Spleen (tissue), 11 donors: Measurements from ENCODE around the gene SEMA4C. TPM values are rescaled to one million over a fixed set of nuclear protein-coding genes. Genes with fewer than 3 reads are reported as not detected.

ENCODE experiments used
- DNase-seq: peaks from one replicate; pipeline ENCODE4 v3.0.0-alpha.2; 2020
- H3K27ac ChIP-seq, 8 donors: fragments of 200-600 bp; sonication (generic) in 7 of 8; 1 replicate in 4 of 8; 2 replicates in 4 of 8; pipeline versions ENCODE4 v1.5.0 to v1.8.0; 2016 to 2021; ENCODE audit warnings: inconsistent platforms in 4 of 8, mild to moderate bottlenecking in 4 of 8, moderate library complexity in 1 of 8
- H3K27me3 ChIP-seq, 7 donors: fragments of 200-600 bp; sonication (generic) in 6 of 7; replicated peaks in 1 of 7; 1 replicate in 4 of 7; 2 replicates in 3 of 7; pipeline versions ENCODE4 v1.5.0 to v1.8.0; 2016 to 2021; ENCODE audit warnings: inconsistent platforms in 3 of 7, mild to moderate bottlenecking in 1 of 7
- H3K36me3 ChIP-seq, 6 donors: fragments of 200-600 bp; sonication (generic) in 5 of 6; 1 replicate in 4 of 6; 2 replicates in 2 of 6; pipeline versions ENCODE4 v1.5.0 to v1.8.0; 2016 to 2021; ENCODE audit warnings: inconsistent platforms in 2 of 6
- H3K4me1 ChIP-seq, 6 donors: fragments of 200-600 bp; sonication (generic) in 5 of 6; 1 replicate in 3 of 6; 2 replicates in 3 of 6; pipeline versions ENCODE4 v1.5.0 to v1.8.0; 2016 to 2021; ENCODE audit warnings: inconsistent platforms in 3 of 6
- H3K4me3 ChIP-seq, 8 donors: fragments of 200-600 bp; sonication (generic) in 7 of 8; 1 replicate in 4 of 8; 2 replicates in 4 of 8; pipeline versions ENCODE4 v1.5.0 to v1.8.0; 2016 to 2021; ENCODE audit warnings: inconsistent platforms in 4 of 8, mild to moderate bottlenecking in 4 of 8, moderate library complexity in 2 of 8
- H3K9me3 ChIP-seq, 8 donors: fragments of 200-600 bp; sonication (generic) in 7 of 8; 1 replicate in 4 of 8; 2 replicates in 4 of 8; pipeline versions ENCODE4 v1.5.0 to v1.8.0; 2016 to 2021; ENCODE audit warnings: inconsistent platforms in 4 of 8
- POLR2A ChIP-seq, 3 donors: fragments of 450-650 bp; IDR thresholded peaks; one replicate each; pipeline ENCODE4 v1.5.1; 2017; ENCODE audit warnings: antibody characterized with exemption in 3 of 3, mild to moderate bottlenecking in 1 of 3
- POLR2AphosphoS5 ChIP-seq, 3 donors: sonication (generic); formaldehyde crosslinking; IDR thresholded peaks; one replicate each; pipeline ENCODE4 v1.5.1; 2017; ENCODE audit warnings: antibody characterized with exemption in 3 of 3
- WGBS, 5 donors: extraction: QIAGEN DNeasy Blood & Tissue Kit in 3 of 5; methylation state at CpG; one replicate each; pipeline versions ENCODE4 v1.1.5 to v1.1.7; 2013 to 2018; 5-methylcytosine and 5-hydroxymethylcytosine counted together
- intact Hi-C: fragments of 100-400 bp; cut with DNase I; formaldehyde crosslinking; loops from one replicate; pipeline ENCODE4 v1.15.0; 2023; ENCODE audit warnings: low total_unique reads
- polyA plus RNA-seq, 3 donors: library from polyadenylated mRNA; stranded (reverse); fragments of 200-250 nt; gene quantifications; one replicate each; pipeline ENCODE4 v1.2.1, GENCODE V29; 2013
- total RNA-seq, 7 donors: library from RNA; depleted of rRNA in 3 of 7; stranded (reverse); fragments of >200 nt in 3 of 7; fragmentation: NEBNext Ultra II Directional in 4 of 7; extraction: Animal tissue kit (Norgen Biotek cat#: 25700) in 4 of 7; gene quantifications; one replicate each; pipeline versions ENCODE4 v1.1.0 to v1.2.1, GENCODE V29; 2016 to 2021
- TF ChIP-seq, protein P1 (sequence below), 11 experiments: fragments of 200-600 bp in 7 of 11; fragments of 450-650 bp in 4 of 11; sonication (generic) in 4 of 11; IDR thresholded peaks in 8 of 11; conservative IDR thresholded peaks in 3 of 11; 1 replicate in 7 of 11; 2 replicates in 4 of 11; pipeline versions ENCODE4 v1.4.0 to v1.8.0; 2016 to 2021; ENCODE audit warnings: antibody characterized with exemption in 11 of 11, inconsistent platforms in 4 of 11, mild to moderate bottlenecking in 1 of 11
- donor health status: healthy with polysubstance abuse.
- donor health status: DM: no; HTN: no; CAD: no; lungs with moderate emphysema.
- donor health status: DM: no; HTN: no; CAD: no.
- donor health status: Bipolar disorder and iron deficiency.
- donor health status: healthy.
- donor health status: DM: no; HTN: no; CAD: no.
- donor health status: DM: yes; HTN: yes; CAD: no.

Gene SEMA4C
- total and polyA plus RNA-seq, 10 donors: 6.1 to 205 (median 68.1) TPM

DNA sequence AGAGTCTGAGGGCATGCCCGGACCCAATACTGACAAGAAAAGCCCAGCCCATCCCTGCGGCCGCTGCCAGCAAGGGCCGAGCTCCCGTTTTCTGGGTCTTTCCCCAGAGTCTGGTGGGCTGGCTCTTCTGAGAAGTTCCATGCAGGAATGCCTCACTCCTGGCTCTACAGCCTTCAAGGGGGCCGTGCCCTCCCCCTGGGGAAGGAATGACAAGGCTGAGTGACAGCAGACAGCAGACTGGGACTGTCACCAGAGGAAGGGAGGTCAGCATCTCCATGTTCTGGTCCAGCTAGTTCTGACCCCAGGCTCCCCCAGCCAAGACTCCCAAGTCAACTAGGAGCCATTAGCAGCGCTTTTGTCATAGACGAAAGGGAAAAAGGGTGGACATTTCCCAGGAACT lies 13.0 kb upstream of the SEMA4C start:
- no peaks in the 10 kb centered on the region for H3K36me3 ChIP-seq
- H3K4me1 ChIP-seq: peaks cover 33 to 93% (median 61%) of the 10 kb centered on the region in 6 donors
- peaks cover 0 to 16% (median 0%) of the 10 kb centered on the region in 7 donors for H3K27me3 ChIP-seq
- DNase-seq: peak; percentile 76
- WGBS, 5 donors: 55 to 85% (median 80%) methylated on average over 8 of the region's 8 CpGs
- intact Hi-C loops: no loop called here
- TF ChIP-seq, protein P1, sequence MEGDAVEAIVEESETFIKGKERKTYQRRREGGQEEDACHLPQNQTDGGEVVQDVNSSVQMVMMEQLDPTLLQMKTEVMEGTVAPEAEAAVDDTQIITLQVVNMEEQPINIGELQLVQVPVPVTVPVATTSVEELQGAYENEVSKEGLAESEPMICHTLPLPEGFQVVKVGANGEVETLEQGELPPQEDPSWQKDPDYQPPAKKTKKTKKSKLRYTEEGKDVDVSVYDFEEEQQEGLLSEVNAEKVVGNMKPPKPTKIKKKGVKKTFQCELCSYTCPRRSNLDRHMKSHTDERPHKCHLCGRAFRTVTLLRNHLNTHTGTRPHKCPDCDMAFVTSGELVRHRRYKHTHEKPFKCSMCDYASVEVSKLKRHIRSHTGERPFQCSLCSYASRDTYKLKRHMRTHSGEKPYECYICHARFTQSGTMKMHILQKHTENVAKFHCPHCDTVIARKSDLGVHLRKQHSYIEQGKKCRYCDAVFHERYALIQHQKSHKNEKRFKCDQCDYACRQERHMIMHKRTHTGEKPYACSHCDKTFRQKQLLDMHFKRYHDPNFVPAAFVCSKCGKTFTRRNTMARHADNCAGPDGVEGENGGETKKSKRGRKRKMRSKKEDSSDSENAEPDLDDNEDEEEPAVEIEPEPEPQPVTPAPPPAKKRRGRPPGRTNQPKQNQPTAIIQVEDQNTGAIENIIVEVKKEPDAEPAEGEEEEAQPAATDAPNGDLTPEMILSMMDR (IDR thresholded peaks at IDR 0.05 in 8 of 11, conservative IDR thresholded peaks at IDR 0.05 in 3 of 11): no peak
- peak; percentile 33 to 55 (median 53) for TF ChIP-seq POLR2AphosphoS5 (IDR thresholded peaks at IDR 0.05)
- no peaks in the 10 kb centered on the region for H3K9me3 ChIP-seq
- H3K4me3 ChIP-seq: no peak overlapping the region
- H3K27ac ChIP-seq: peak overlapping the region; percentile 19 to 79 (median 69)

DNA sequence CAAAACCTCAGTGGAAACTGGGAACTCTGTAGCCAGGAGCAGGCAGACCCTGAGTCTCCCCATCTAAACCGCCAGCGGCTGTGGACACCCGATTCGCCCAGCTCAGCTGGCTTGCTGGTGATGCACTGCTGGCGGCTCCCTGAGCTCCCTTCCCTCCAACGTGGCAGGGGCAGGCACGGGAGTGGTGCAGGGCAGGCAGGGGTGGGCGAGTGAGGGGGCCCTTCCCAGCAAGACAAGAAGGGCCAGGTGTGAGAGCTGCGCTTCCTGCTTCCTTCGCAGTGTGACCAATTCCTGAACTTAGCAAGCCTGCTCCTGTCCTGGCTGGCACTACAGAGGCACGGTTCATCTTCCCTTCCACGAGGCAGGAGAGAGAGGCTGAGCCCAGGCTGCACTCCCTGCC lies 12.3 kb upstream of the SEMA4C start:
- H3K36me3 ChIP-seq: no peaks in the 10 kb centered on the region
- WGBS, 5 donors: 64 to 77% (median 72%) methylated on average over 9 to 12 of the region's 12 CpGs
- no peak overlapping the region for H3K4me3 ChIP-seq
- TF ChIP-seq POLR2AphosphoS5 (IDR thresholded peaks at IDR 0.05) (no peak), POLR2A (IDR thresholded peaks at IDR 0.05) (no peak)
- TF ChIP-seq, protein P1 (IDR thresholded peaks at IDR 0.05 in 8 of 11, conservative IDR thresholded peaks at IDR 0.05 in 3 of 11): no peak
- H3K9me3 ChIP-seq: no peaks in the 10 kb centered on the region
- intact Hi-C loops: no loop called here
- no peak for DNase-seq
- peak overlapping the region; percentile 19 to 79 (median 69) for H3K27ac ChIP-seq
- H3K27me3 ChIP-seq: peaks cover 0 to 16% (median 0%) of the 10 kb centered on the region in 7 donors
- H3K4me1 ChIP-seq: peaks cover 34 to 93% (median 61%) of the 10 kb centered on the region in 6 donors

DNA sequence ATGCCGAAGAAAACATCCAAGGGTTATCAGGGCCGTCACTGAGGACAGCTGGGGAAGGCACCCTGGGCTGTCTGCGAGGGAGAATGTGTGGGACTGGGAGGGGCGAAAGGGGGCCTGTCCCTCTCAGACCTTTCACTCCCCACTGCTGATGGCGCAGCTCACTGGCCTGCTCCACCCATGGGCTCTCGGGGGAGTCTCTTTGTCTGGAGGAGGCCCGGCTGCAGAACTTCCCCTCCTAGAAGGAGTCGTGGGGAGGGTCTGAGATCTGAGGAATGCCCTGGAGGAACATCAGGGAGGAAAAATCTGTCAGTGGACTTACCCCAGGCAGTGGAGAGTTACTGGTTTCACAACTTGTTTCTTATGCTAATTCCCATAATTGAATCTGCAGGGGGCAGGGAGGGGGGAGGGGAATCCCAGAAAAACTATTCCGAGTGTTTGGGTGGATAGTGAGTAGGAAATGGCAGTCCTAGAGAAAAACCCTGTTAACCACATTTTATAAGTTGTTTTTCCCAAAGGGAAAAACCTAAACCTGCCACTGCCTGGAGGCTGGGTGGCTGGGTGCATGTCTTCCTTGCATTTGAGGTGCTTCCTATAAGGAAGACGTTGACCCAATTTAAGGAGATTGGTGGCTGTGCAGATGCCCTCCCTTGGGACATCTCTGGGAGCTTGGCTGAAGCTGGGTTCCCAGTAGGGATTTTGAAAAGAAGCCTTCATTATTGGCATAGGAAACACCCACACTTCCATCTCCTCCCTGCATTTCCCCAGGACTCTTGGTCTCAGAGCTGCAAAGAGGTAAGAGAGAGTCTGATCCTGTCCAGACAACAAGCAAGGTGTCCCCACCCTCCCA lies 11.7 kb upstream of the SEMA4C start:
- no peak for DNase-seq
- H3K36me3 ChIP-seq: no peaks in the 10 kb centered on the region
- 59 to 75% (median 71%) methylated on average over 10 of the region's 10 CpGs for WGBS, 5 donors
- H3K27me3 ChIP-seq: peaks cover 0 to 16% (median 0%) of the 10 kb centered on the region in 7 donors
- intact Hi-C loops: no loop called here
- peak overlapping the region in 7 of 8 donors; percentile 51 to 79 (median 71) for H3K27ac ChIP-seq
- TF ChIP-seq POLR2AphosphoS5 (IDR thresholded peaks at IDR 0.05) (peak; percentile 23 to 65 (median 60)), POLR2A (IDR thresholded peaks at IDR 0.05) (no peak)
- TF ChIP-seq, protein P1 (IDR thresholded peaks at IDR 0.05 in 8 of 11, conservative IDR thresholded peaks at IDR 0.05 in 3 of 11): no peak
- H3K4me3 ChIP-seq: no peak overlapping the region
- peaks cover 36 to 93% (median 63%) of the 10 kb centered on the region in 6 donors for H3K4me1 ChIP-seq
- H3K9me3 ChIP-seq: no peaks in the 10 kb centered on the region

DNA sequence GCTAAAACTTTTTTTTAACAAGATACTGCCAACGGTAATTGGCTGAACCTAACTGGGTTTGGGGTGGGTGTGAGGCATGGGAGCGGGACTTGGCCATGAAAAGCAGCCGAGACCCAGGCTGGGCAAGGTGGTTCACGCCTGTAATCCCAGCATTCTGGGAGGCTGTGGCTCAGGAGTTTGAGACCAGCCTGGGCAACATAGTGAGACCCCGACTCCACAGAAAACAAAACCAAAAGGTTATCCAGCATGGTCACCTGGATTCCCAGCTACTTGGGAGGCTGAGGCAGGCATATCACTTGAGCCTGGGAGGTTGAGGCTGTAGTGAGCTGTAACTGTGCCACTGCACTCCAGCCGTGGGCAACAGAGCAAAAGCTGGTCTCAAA lies 11.0 kb upstream of the SEMA4C start:
- no peak overlapping the region for H3K4me3 ChIP-seq
- 78 to 88% (median 84%) methylated on average over 6 of the region's 6 CpGs for WGBS, 5 donors

More for the DNA sequence above, 11.0 kb upstream of the SEMA4C start:
- no peak for TF ChIP-seq POLR2AphosphoS5 (IDR thresholded peaks at IDR 0.05)
- TF ChIP-seq, protein P1 (IDR thresholded peaks at IDR 0.05 in 8 of 11, conservative IDR thresholded peaks at IDR 0.05 in 3 of 11): no peak
- no peak for TF ChIP-seq POLR2A (IDR thresholded peaks at IDR 0.05)
- Histone ChIP-seq H3K27me3 (peaks cover 0 to 16% (median 0%) of the 10 kb centered on the region in 7 donors), H3K9me3 (no peaks in the 10 kb centered on the region), H3K4me1 (peaks cover 35 to 93% (median 63%) of the 10 kb centered on the region in 6 donors), H3K36me3 (no peaks in the 10 kb centered on the region), H3K27ac (peak overlapping the region in 5 of 8 donors; percentile 48 to 79 (median 71))
- DNase-seq: no peak
- intact Hi-C loops: no loop called here
